Activated T-cell treated with anti-CD3 and anti-CD28 coated beads for 24 hours (primary cell): ENCODE data around the gene SP8.
"Not testable (repeated sequence)": the region's sequence is repeated elsewhere in the genome, so short reads cannot be mapped to it uniquely, and the experiment has no call there.

ENCODE experiments used
- DNase-seq: peaks from one replicate; pipeline ENCODE4 v3.0.0-alpha.2; 2020; ENCODE audit warnings: low read depth

SP8 gene

DNA sequence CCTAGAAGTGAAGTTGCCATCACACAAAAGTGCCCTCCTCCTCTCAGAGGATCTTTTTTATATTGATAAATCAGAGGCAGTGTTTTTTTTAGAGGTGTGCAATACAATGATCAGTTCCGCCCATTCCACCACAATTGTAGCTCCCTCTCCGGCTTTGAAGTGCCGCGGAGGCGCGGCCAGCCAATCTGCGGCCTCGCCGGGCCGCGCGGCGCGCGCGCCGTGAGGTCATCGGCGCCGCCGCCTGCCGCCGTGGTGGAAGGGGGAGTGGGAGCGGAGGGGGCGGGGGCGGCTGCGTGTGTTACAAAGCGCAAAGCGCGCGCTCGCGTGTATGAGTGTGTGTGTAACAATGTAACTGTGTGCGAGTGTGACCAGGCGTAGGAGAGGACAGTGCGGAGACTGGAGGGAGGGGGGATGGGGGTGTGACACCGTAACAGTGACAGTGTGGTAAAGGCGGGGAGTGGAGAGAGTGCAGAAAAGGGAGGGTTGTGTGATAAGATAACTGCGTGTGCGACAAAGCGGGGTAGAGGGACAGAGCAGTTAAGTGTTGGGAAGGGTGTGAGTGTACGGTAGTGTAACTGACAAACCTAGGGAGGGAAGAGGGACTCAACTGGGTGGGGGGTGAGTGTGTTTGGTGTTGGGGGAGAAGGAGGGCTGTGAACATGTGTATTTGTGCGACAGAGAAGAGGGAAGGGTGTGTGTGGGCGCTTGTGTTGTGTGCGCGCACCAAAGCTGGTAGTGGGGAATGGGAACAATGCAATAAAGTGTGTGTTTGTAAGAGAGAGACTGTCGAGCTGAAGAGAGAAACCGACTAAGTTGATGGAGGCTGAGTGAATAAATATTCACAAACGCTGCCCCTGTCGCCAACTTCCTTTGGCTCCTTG, at the start of gene SP8:
Gene SP8, minus strand, starts transcription at position 108 of the 881 bp plus-strand sequence. Its CDS starts 88 bp downstream, at position 20.
- no peak for DNase-seq

DNA sequence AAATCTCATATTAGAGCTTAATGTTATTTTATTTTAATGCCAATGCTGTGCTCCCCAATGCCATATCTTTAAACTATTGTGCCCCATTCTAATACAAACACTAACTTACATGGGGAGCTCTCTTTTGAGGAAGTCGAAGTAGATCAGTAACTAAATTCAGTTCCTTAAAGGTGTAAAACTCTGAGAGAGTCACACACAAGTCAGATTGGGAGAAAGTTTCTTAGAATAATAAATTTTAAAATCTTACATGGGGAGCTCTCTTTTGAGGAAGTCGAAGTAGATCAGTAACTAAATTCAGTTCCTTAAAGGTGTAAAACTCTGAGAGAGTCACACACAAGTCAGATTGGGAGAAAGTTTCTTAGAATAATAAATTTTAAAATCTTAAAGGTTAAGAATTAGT, 49.7 kb upstream of the SP8 start:
- not testable (repeated sequence) for DNase-seq

GRCh38 chr7:20835111-20835750, 48.5 kb upstream of the SP8 start:
- DNase-seq, result no peak

- DNase-seq, result no peak
These were observed 48.0 kb upstream of the SP8 start for GRCh38 chr7:20834656-20835055.

DNA sequence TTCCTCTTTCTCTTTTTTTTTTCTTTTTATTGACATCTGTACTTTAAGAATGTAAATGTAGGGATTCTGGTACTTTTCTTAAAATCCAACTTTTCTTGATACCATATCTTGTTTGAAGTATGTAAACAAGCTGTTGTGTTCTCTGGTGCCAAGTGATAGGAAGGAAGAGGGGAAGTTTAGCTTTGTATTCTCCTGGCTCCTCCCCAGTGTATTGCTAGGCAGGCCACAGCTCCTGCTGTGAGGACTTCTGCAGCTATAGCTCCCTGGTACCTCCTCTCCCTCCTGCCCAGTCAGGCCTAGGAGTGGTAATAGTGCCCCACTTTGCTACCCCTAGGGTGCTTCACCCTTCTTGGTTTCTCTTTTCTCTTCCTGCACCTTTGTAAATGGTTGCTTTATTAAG, 45.3 kb upstream of the SP8 start:
- no peak for DNase-seq

GRCh38 chr7:20831451-20831850, 44.8 kb upstream of the SP8 start:
- no peak for DNase-seq

DNA sequence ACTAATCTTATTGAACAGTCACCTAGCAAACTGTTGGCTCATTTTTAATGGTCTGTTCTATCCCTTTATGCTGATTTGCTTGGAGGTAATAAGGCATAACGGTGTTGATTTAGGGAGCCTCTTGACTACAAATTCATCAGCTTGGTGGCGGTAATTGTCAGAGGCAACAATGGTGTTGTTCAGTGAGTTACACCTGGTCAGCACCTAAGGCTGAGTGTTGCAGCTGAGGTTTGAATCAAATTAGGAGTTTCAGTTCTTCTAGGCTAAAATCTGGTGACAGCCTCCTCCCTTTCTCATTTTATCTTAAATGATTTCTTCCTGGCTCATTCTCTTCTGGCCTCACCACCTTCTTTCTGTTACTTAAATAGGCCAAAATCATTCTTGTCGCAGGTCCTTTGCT, 42.3 kb upstream of the SP8 start:
- DNase-seq, result no peak

DNA sequence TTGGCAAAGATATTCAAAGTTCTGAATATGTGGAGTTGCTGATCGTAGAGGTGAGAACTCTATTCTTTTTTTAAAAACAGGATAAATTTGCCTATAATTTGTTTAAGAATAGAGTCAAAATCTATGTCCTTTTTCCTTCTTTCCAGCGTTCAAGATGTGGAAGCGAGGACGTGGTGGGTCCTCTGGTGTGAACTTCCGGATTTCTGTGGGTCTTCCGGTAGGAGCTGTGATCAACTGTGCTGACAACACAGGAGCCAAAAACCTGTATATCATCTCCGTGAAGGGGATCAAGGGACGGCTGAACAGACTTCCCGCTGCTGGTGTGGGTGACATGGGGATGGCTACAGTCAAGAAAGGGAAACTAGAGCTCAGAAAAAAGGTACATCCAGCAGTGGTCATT, 40.5 kb upstream of the SP8 start:
- no peak for DNase-seq

DNA sequence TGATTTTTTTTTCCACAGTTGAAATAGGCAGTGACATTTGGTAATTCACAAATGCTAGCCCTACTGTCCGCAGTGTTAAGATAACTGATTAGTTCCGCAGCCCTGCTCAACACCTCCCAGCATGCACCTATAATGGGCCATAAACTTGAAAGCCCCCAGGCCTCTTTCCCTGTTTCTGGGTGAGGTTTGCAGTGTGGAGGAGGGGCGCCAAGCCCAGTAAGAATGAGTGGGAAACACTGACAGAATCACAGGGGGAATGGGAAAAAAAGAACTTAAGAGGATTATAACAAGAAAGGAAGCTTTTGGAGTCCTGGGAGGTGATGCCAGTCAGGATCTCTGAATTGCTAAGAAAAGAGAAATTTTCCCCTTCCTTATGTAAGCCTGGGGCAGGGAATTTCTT, 39.6 kb upstream of the SP8 start:
- DNase-seq, result no peak

DNA sequence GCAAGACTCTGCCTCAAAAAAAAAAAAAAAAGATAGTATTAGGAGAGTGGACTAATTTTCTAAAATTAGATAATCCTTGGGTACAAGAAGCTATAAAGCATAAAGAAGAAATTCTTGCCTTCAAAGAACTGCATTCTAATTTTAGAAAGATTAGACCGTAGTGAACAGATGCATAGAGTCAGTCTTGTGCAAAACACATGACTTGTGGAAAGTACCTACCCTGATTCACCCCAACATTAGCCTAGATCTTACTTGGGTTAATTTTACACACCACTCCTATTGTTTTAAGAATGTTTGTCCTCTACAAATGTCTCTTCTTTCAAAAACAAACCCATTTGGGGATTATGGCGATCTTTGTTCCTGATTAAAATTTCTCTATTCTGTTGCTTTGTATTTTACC, 38.9 kb upstream of the SP8 start:
- DNase-seq, result no peak

DNA sequence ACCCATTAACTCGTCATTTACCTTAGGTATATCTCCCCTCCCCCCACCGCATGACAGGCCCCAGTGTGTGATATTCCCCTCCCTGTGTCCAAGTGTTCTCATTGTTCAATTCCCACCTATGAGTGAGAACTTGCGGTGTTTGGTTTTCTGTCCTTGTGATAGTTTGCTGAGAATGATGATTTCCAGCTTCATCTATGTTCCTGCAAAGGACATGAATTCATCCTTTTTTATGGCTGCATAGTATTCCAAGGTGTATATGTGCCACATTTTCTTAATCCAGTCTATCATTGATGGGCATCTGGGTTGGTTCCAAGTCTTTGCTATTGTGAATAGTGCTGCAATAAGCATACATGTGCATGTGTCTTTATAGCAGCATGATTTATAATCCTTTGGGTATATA, 34.7 kb upstream of the SP8 start:
- not testable (repeated sequence) for DNase-seq

- no peak for DNase-seq
These were observed 29.8 kb upstream of the SP8 start for GRCh38 chr7:20816372-20816959.

DNA sequence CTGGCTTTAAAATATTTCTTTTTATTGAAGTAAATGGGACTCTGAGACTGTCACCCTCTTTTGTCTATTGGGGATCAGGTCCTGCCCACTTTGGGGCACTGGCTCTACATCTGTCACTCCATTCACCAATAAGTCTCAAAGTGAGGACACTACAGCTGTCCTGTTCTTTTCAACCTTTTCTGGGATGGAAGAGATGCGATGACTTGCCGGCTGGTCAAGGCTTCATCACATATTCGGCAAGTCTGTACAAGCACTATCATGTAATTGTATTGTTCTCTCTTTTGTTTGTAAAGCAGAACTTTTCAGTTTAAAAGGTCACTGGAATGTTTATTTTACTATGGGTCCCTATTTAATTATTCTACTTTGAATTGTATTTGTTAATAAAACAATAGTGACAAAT, 17.7 kb upstream of the SP8 start:
- DNase-seq, result no peak

DNA sequence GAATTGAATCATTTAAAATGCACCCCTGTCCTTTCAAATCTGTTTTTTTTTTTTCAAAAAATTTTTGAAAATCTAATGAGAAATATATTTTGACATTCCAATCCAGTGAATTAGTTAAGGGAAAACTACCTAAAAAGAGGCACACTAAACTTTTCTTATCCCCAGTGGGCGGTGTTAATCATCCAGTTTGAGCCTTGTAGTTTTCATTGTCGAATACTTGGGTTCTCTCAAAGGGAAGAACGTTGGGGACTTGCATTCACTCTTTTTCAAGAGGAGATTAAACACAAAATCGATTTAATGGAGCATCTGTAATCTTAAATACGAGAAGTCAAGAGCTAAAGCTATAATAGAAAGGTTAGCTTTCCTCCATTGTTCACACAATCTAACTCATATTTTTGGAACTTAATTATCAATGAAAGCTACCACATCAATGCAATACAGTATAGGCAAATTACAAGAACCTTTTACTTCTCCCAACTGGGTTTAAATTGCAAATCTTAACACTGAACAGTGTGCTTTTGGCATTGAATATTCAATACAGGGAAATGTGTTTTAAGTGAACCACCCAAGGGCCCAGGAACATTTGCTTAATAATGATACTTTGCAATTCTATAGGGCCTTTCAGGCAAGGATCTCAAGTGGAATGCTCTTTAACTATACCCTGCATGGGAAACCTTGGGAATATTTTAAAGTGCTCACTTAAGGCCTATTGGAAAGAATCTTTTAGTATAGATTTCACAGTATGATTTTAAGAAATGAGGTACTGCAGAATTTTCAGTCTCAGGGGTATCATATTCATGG, 13.1 kb upstream of the SP8 start:
- no peak for DNase-seq

DNA sequence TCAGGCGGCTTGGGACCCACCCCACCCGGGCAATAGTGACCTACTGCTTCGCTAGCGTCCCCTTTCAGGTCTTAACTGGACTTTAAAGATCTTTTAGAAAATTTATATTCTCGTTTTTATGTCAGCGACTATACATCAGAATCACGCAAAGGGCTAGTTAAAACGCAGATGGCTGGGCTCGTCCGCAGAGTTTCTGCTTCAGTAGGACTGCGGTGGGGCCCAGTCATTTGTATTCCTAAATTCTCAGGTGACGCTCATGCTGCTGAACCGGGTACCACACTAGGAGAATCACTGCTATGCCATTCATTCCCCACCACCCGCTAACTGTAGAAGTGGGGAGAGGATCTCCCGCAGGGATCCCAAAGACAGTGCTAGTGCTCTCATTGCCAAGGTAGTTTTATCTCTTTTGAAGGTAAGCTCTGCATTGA, 12.0 kb upstream of the SP8 start:
- DNase-seq, result no peak

GRCh38 chr7:20798081-20798693, 11.5 kb upstream of the SP8 start:
- no peak for DNase-seq

- no peak for DNase-seq
These were observed 10.9 kb upstream of the SP8 start for GRCh38 chr7:20797462-20798080.

DNA sequence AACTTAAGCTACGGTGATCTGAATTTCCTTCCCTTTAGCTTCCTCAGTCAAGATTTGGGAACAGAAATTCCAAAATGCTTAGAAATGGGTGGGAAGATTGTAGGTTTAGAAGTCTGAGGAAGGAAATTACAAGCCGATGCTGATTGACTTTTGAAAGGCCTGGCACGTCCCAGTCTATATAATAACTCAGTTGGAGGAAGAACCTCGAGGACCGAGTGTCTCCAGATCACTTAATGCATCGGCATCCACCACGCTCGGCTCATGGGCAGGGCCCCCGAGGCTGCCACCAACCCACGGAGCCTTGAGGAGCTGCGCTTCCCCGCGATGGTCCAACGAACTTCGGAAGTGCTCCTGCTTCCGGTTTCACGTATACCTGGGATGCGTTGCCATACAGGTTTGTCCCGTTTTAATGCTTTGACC, 10.4 kb upstream of the SP8 start:
- no peak for DNase-seq

- DNase-seq, result no peak
These were observed 9.8 kb upstream of the SP8 start for GRCh38 chr7:20796500-20796899.

GRCh38 chr7:20795881-20796280, 9.2 kb upstream of the SP8 start:
- no peak for DNase-seq

DNA sequence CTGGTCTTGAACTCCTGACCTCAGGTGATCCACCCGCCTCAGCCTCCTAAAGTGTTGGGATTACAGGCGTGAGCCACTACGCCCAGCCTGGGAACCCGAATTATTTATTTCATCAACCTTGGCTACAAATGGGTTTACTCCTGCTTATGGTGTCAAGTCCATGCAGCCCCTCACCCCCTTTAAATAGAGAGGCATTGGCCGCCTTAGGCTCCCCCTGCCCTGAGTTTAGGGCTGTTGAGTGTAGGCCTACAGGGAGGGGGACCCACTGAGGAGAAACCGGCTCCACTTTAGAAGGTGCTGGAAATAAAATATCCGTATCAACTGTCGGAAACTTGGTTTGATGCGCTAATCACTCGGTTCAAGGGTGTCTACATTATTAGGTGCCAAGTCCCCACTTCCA, 8.7 kb upstream of the SP8 start:
- no peak for DNase-seq
